Astrocyte (in vitro differentiated cells and primary cell): ENCODE results near the gene KCNJ16.

ENCODE experiments used
- EZH2 ChIP-seq: IDR thresholded peaks from 2 replicates; pipeline ENCODE4 v1.6.1; 2012; ENCODE audit warnings: mild to moderate bottlenecking, low read length, inconsistent platforms; ENCODE audit not compliant: insufficient read depth
- TF ChIP-seq, protein P1 (sequence below): IDR thresholded peaks from 2 replicates; pipeline ENCODE4 v1.5.1; 2011; ENCODE audit warnings: low read depth, mild to moderate bottlenecking, inconsistent platforms, low read length, moderate library complexity; ENCODE audit not compliant: insufficient read depth

GRCh38 chr17:70173681-70174080 is 98.7 kb downstream of the KCNJ16 start:
- TF ChIP-seq, protein P1, sequence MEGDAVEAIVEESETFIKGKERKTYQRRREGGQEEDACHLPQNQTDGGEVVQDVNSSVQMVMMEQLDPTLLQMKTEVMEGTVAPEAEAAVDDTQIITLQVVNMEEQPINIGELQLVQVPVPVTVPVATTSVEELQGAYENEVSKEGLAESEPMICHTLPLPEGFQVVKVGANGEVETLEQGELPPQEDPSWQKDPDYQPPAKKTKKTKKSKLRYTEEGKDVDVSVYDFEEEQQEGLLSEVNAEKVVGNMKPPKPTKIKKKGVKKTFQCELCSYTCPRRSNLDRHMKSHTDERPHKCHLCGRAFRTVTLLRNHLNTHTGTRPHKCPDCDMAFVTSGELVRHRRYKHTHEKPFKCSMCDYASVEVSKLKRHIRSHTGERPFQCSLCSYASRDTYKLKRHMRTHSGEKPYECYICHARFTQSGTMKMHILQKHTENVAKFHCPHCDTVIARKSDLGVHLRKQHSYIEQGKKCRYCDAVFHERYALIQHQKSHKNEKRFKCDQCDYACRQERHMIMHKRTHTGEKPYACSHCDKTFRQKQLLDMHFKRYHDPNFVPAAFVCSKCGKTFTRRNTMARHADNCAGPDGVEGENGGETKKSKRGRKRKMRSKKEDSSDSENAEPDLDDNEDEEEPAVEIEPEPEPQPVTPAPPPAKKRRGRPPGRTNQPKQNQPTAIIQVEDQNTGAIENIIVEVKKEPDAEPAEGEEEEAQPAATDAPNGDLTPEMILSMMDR = no peak
- no peak for TF ChIP-seq EZH2
